ENCODE measurements around the gene MRPL38. TPM values are rescaled to one million over a fixed set of nuclear protein-coding genes. Genes with fewer than 3 reads are reported as not detected.
"Not testable (repeated sequence)": the region's sequence is repeated elsewhere in the genome, so short reads cannot be mapped to it uniquely, and the experiment has no call there.

The MRPL38 gene
- total RNA-seq, 1 donor from 2014 or later = 67.8 TPM

GRCh38 chr17:75874323-75875181 lies 30.1 kb downstream of the MRPL38 start:
- Histone ChIP-seq H3K4me1 (peaks cover 66% of the 10 kb centered on the region), H3K9me3 (no peaks in the 10 kb centered on the region), H3K27me3 (no peaks in the 10 kb centered on the region), H3K27ac (peak overlapping the region; percentile 99), H3K36me3 (peaks cover 0 to 22% of the 10 kb centered on the region in 2 donors), H3K4me3 (no peak overlapping the region)
- TF ChIP-seq POLR2A (IDR thresholded peaks at IDR 0.05) (no peak), POLR2AphosphoS5 (IDR thresholded peaks at IDR 0.05; ENCODE audit: insufficient read depth in 1 of 2, low read depth in 1 of 2) (no peak)
- TF ChIP-seq, protein P1, sequence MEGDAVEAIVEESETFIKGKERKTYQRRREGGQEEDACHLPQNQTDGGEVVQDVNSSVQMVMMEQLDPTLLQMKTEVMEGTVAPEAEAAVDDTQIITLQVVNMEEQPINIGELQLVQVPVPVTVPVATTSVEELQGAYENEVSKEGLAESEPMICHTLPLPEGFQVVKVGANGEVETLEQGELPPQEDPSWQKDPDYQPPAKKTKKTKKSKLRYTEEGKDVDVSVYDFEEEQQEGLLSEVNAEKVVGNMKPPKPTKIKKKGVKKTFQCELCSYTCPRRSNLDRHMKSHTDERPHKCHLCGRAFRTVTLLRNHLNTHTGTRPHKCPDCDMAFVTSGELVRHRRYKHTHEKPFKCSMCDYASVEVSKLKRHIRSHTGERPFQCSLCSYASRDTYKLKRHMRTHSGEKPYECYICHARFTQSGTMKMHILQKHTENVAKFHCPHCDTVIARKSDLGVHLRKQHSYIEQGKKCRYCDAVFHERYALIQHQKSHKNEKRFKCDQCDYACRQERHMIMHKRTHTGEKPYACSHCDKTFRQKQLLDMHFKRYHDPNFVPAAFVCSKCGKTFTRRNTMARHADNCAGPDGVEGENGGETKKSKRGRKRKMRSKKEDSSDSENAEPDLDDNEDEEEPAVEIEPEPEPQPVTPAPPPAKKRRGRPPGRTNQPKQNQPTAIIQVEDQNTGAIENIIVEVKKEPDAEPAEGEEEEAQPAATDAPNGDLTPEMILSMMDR (IDR thresholded peaks at IDR 0.05) = no peak
- intact Hi-C loops (cut with DNase I) = loop anchor here (10.0 kb wide), 1 partner anchor 110 kb away; the partner anchor contains the start of gene GALK1
- no peak for DNase-seq (ENCODE audit: extremely low spot score in 2 of 2)

DNA sequence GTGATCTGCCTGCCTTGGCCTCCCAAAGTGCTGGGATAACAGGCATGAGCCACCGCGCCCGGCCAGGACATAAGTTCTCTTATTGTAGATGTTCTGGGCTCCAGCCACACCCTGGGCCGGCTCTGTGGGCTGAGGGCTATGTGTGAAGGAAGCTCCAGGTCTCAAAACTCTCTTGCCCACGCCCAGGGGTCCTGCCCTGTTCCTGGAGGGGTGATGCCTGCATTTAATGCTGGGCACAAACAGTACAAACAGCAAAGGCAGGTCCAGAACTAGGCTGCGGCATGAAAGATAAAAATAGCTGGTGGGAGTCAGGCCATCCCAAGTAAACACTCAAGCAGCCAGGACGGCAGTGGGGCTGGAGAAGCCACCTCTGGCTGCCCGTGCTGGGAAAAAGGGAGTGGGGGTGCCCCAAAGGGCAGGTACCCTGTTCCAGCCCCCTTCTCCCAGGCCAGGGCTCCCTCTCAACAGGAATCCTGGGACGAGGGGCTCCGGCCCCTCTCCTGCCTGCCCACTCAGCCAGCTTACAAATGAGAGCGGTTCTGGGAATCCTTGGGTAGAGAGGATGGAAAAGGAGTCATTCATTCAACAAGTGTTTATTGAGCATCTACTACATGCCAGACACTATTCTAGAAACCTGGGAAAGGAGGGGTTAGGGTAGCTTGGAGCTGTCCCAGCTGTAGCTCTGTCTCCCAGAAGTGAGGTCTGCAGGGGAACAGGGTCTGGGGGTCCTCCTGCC lies 30.9 kb downstream of the MRPL38 start:
- DNase-seq (ENCODE audit: extremely low spot score in 2 of 2) = no peak
- no peaks in the 10 kb centered on the region for H3K9me3 ChIP-seq
- peak overlapping the region; percentile 99 for H3K27ac ChIP-seq
- intact Hi-C loops (cut with DNase I) = loop anchor here (10.0 kb wide), 1 partner anchor 109 kb away; the partner anchor contains the start of gene GALK1
- H3K36me3 ChIP-seq = peaks cover 0 to 22% of the 10 kb centered on the region in 2 donors
- H3K4me1 ChIP-seq = peaks cover 74% of the 10 kb centered on the region
- H3K4me3 ChIP-seq = no peak overlapping the region
- TF ChIP-seq POLR2AphosphoS5 (IDR thresholded peaks at IDR 0.05; ENCODE audit: insufficient read depth in 1 of 2, low read depth in 1 of 2) = peak in 1 of 2 donors; percentile 9
- TF ChIP-seq, protein P1 (IDR thresholded peaks at IDR 0.05) = no peak
- no peaks in the 10 kb centered on the region for H3K27me3 ChIP-seq

GRCh38 chr17:75872434-75873351 lies 32.0 kb downstream of the MRPL38 start:
- Histone ChIP-seq H3K27ac (peak overlapping the region; percentile 99), H3K9me3 (no peaks in the 10 kb centered on the region), H3K4me1 (peaks cover 78% of the 10 kb centered on the region), H3K36me3 (peaks cover 0 to 22% of the 10 kb centered on the region in 2 donors), H3K4me3 (peak overlapping the region in 1 of 2 donors; percentile 14), H3K27me3 (no peaks in the 10 kb centered on the region)
- peak in 1 of 2 donors; percentile 85 for DNase-seq (ENCODE audit: extremely low spot score in 2 of 2)
- no peak for TF ChIP-seq POLR2A (IDR thresholded peaks at IDR 0.05)
- peak; percentile 77 to 89 for TF ChIP-seq POLR2AphosphoS5 (IDR thresholded peaks at IDR 0.05; ENCODE audit: insufficient read depth in 1 of 2, low read depth in 1 of 2)
- intact Hi-C loops (cut with DNase I) = loop anchor here (10.0 kb wide), 1 partner anchor 108 kb away; the partner anchor contains the start of gene GALK1

- H3K36me3 ChIP-seq = peaks cover 0 to 16% of the 10 kb centered on the region in 2 donors
- intact Hi-C loops (cut with DNase I) = loop anchor here (10.0 kb wide), 1 partner anchor 105 kb away; the partner anchor contains the start of gene GALK1
- peak overlapping the region; percentile 9 to 21 for H3K4me3 ChIP-seq
- H3K9me3 ChIP-seq; DNase-seq (ENCODE audit: extremely low spot score in 2 of 2); H3K27me3 ChIP-seq: not testable (repeated sequence)
- peaks cover 64% of the 10 kb centered on the region for H3K4me1 ChIP-seq
- H3K27ac ChIP-seq = peak overlapping the region; percentile 89
These were observed 34.5 kb downstream of the MRPL38 start for GRCh38 chr17:75870228-75870627.

GRCh38 chr17:75869282-75870141 lies 35.2 kb downstream of the MRPL38 start:
- Histone ChIP-seq H3K27ac (peak overlapping the region; percentile 89), H3K4me3 (peak overlapping the region; percentile 9 to 21), H3K9me3 (no peaks in the 10 kb centered on the region), H3K4me1 (peaks cover 64% of the 10 kb centered on the region), H3K36me3 (peaks cover 0 to 9% of the 10 kb centered on the region in 2 donors), H3K27me3 (no peaks in the 10 kb centered on the region)
- intact Hi-C loops (cut with DNase I) = loop anchor here (1.0 to 10.0 kb wide), 3 partner anchors 8 to 765 kb away; partner anchors contain the start of genes ARMC7 and GALK1
- no peak for DNase-seq (ENCODE audit: extremely low spot score in 2 of 2)
- no peak for TF ChIP-seq POLR2A (IDR thresholded peaks at IDR 0.05)
- peak; percentile 15 to 65 for TF ChIP-seq POLR2AphosphoS5 (IDR thresholded peaks at IDR 0.05; ENCODE audit: insufficient read depth in 1 of 2, low read depth in 1 of 2)
- TF ChIP-seq, protein P1 (IDR thresholded peaks at IDR 0.05) = no peak

DNA sequence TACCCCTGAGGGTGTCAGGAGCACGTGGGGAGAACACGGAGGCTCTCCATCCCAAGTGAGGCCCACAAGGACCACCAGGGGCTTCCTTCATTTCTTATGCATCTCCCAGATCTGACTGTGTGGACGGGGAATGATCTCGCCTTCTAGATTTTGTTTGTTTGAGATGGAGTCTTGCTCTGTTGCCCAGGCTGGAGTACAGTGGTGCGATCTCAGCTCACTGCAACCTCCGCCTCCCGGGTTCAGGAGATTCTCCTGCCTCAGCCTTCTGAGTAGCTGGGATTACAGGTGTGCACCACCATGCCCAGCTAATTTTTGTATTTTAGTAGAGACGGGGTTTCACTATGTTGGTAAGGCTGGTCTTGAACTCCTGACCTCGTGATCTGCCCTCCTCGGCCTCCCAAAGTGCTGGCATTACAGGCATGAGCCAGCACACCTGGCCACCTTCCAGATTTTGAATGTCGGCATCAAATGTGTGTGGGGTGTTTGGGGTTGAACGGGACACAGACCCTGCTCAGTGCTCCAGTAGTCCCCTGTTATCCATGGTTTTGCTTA lies 35.9 kb downstream of the MRPL38 start:
- Histone ChIP-seq H3K4me1 (peaks cover 64% of the 10 kb centered on the region), H3K27ac (peak overlapping the region; percentile 89), H3K4me3 (peak overlapping the region in 1 of 2 donors; percentile 21)
- H3K27me3 ChIP-seq; H3K36me3 ChIP-seq; H3K9me3 ChIP-seq; DNase-seq (ENCODE audit: extremely low spot score in 2 of 2): not testable (repeated sequence)
- intact Hi-C loops (cut with DNase I) = loop anchor here (1.0 to 10.0 kb wide), 2 partner anchors 8 to 764 kb away; partner anchors contain the start of gene ARMC7
